SU-DHL-6 (cell line): ENCODE measurements around the gene PLCB1.

ENCODE experiments used
- EZH2phosphoT487 ChIP-seq: fragments of 200-600 bp; sonication (generic), shearing (Covaris generic); conservative IDR thresholded peaks from 2 replicates; pipeline ENCODE4 v1.6.1; 2018; ENCODE audit warnings: mild to moderate bottlenecking, antibody characterized with exemption, low read length, moderate library complexity, mixed read lengths
- TF ChIP-seq, protein P1 (sequence below): fragments of 200-600 bp; sonication (generic); IDR thresholded peaks from one replicate; pipeline ENCODE4 v1.5.1; 2017; ENCODE audit warnings: antibody characterized with exemption, mild to moderate bottlenecking, low read length, moderate library complexity; ENCODE audit not compliant: insufficient read depth, poor library complexity, severe bottlenecking

DNA sequence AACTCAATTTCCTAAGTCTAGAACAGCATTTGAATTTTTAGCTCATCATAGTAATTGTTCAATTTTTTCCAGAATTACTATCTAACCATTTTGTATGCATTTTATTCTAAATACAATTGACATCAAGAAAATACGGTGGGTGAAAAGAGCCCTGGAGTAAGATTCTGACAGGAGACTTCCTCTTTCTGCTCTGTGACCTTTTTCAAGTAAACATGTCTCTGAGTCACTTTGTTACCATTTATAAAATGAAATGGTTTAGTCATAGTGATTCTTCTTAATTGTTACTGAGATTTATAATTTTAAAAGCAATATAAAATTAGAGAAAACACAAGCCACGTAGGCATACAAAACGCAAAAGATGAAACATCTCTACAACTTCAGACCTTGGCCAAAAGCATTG is 80.2 kb downstream of the PLCB1 start:
- TF ChIP-seq, protein P1, sequence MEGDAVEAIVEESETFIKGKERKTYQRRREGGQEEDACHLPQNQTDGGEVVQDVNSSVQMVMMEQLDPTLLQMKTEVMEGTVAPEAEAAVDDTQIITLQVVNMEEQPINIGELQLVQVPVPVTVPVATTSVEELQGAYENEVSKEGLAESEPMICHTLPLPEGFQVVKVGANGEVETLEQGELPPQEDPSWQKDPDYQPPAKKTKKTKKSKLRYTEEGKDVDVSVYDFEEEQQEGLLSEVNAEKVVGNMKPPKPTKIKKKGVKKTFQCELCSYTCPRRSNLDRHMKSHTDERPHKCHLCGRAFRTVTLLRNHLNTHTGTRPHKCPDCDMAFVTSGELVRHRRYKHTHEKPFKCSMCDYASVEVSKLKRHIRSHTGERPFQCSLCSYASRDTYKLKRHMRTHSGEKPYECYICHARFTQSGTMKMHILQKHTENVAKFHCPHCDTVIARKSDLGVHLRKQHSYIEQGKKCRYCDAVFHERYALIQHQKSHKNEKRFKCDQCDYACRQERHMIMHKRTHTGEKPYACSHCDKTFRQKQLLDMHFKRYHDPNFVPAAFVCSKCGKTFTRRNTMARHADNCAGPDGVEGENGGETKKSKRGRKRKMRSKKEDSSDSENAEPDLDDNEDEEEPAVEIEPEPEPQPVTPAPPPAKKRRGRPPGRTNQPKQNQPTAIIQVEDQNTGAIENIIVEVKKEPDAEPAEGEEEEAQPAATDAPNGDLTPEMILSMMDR = no peak
- no peak for TF ChIP-seq EZH2phosphoT487
